Measurements from ENCODE around the gene SLC39A6. TPM values are rescaled to one million over a fixed set of nuclear protein-coding genes. Genes with fewer than 3 reads are reported as not detected.

SLC39A6 gene
- total and polyA plus RNA-seq, 2 of the 13 experiments (the other 11 are each of a cell fraction or from before 2014, with no cell fraction given): 41.7 to 59.2 TPM

DNA sequence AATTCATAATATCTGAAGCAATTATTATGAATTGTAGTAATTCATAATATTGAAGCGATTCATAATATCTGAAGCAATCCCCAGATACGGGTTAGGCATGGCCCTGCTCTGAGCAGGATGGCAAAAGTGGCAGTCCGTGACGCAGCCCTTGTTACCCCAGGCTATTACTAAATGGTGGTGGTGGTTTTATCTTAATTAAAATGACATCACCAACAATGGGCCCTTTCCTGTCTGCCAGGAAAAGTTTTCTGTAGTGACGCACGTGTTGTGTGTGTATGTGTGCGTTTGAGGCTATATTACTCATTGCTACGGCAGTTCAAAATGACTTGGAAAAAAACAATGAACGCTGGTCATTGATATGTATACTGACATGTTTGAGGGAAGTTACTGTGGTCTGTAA lies 47.6 kb upstream of the SLC39A6 start:
- peak overlapping the region; percentile 87 for H3K27ac ChIP-seq (ENCODE audit: extremely low read length, insufficient read depth, low read length)
- intact Hi-C loops (cut with micrococcal nuclease; ENCODE audit: unreplicated experiment) (no loop called here), in situ Hi-C loops (cut with HindIII; ENCODE audit: extremely low pct_ligation_motif_present, low pct_unique_long_range_greater_than_20kb) (no loop called here)
- H3K4me3 ChIP-seq (replicated peaks in 1 of 3; ENCODE audit: insufficient read depth in 1 of 3, low read depth in 2 of 3, low read length in 3 of 3): no peak overlapping the region
- WGBS (ENCODE audit: low lambda C conversion rate): 88% methylated on average over 9 of the region's 9 CpGs
- DNase-seq (ENCODE audit: low spot score): no peak
- no peak overlapping the region for H2AFZ ChIP-seq (ENCODE audit: low read length)
- no peaks in the 10 kb centered on the region; a peak in 1 of 5 replicates for H3K27me3 ChIP-seq (ENCODE audit: control insufficient read depth in 1 of 2, insufficient read depth in 2 of 2, low read length in 2 of 2)
- ChIA-PET CTCF (ENCODE audit: low intra/inter-chr PET ratio, low total read pairs) (no interaction called here), POLR2A (interaction anchor here (0.9 to 4.5 kb wide), 6 partner anchors 11 to 98 kb away, joined by 3 to 103 read pairs (median 10); partner anchors contain the start of genes ELP2, MOCOS and SLC39A6)
- no peaks in the 10 kb centered on the region for H3K9me3 ChIP-seq (ENCODE audit: low read length)
- peak overlapping the region; percentile 65 for H3K9ac ChIP-seq (ENCODE audit: insufficient read depth, low read depth, low read length)
- H3K36me3 ChIP-seq (replicated peaks in 1 of 2; ENCODE audit: control insufficient read depth in 1 of 2, insufficient read depth in 2 of 2, low read length in 2 of 2): peaks cover 9 to 21% of the 10 kb centered on the region in 2 experiments
- ATAC-seq: peak; percentile 13
- BruUV-seq (replicated peaks): no TSS peak
- no peak for FAIRE-seq
- no peaks in the 10 kb centered on the region for H3K79me2 ChIP-seq (ENCODE audit: insufficient read depth, low read length)
- H3K4me1 ChIP-seq (ENCODE audit: insufficient read depth, low read length): peaks cover 78% of the 10 kb centered on the region
- H4K20me1 ChIP-seq (ENCODE audit: insufficient read depth, low read length): no peaks in the 10 kb centered on the region
- peak overlapping the region; percentile 54 for H3K4me2 ChIP-seq (ENCODE audit: low read depth, low read length)
- TF ChIP-seq RXRA (CRISPR knock-in tag; IDR thresholded peaks at IDR 0.05) (no peak), KDM5A (IDR thresholded peaks at IDR 0.05; ENCODE audit: borderline replicate concordance, low read length) (no peak), RORA (CRISPR knock-in tag; IDR thresholded peaks at IDR 0.05) (no peak), ZNF570 (CRISPR knock-in tag; IDR thresholded peaks at IDR 0.05; ENCODE audit: borderline replicate concordance) (no peak), SP2 (CRISPR knock-in tag; IDR thresholded peaks at IDR 0.05) (no peak), SIX1 (CRISPR knock-in tag; IDR thresholded peaks at IDR 0.05; ENCODE audit: borderline replicate concordance) (no peak), HDAC2 (CRISPR knock-in tag; IDR thresholded peaks at IDR 0.05) (no peak), REXO4 (CRISPR knock-in tag; IDR thresholded peaks at IDR 0.05; ENCODE audit: borderline replicate concordance) (no peak), CREM (IDR thresholded peaks at IDR 0.05) (no peak), CREM (CRISPR knock-in tag; IDR thresholded peaks at IDR 0.05) (no peak), POLR2AphosphoS2 (IDR thresholded peaks at IDR 0.05; ENCODE audit: low read depth, low read length) (no peak), PRPF4 (IDR thresholded peaks at IDR 0.05; ENCODE audit: low read depth, low read length, poor library complexity, severe bottlenecking) (peak; percentile 58), SKI (IDR thresholded peaks at IDR 0.05; ENCODE audit: partially characterized antibody) (no peak), IKZF1 (IDR thresholded peaks at IDR 0.05) (no peak), ATF7 (IDR thresholded peaks at IDR 0.05) (peak; percentile 45), ATF7 (CRISPR knock-in tag; IDR thresholded peaks at IDR 0.05) (no peak), ZBTB42 (CRISPR knock-in tag; IDR thresholded peaks at IDR 0.05) (no peak), RBM39 (IDR thresholded peaks at IDR 0.05; ENCODE audit: low read depth, low read length, poor library complexity, severe bottlenecking) (no peak)
- TF ChIP-seq, protein P1, sequence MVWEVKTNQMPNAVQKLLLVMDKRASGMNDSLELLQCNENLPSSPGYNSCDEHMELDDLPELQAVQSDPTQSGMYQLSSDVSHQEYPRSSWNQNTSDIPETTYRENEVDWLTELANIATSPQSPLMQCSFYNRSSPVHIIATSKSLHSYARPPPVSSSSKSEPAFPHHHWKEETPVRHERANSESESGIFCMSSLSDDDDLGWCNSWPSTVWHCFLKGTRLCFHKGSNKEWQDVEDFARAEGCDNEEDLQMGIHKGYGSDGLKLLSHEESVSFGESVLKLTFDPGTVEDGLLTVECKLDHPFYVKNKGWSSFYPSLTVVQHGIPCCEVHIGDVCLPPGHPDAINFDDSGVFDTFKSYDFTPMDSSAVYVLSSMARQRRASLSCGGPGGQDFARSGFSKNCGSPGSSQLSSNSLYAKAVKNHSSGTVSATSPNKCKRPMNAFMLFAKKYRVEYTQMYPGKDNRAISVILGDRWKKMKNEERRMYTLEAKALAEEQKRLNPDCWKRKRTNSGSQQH (CRISPR knock-in tag; IDR thresholded peaks at IDR 0.05; ENCODE audit: low read depth): no peak
- TF ChIP-seq, protein P2, sequence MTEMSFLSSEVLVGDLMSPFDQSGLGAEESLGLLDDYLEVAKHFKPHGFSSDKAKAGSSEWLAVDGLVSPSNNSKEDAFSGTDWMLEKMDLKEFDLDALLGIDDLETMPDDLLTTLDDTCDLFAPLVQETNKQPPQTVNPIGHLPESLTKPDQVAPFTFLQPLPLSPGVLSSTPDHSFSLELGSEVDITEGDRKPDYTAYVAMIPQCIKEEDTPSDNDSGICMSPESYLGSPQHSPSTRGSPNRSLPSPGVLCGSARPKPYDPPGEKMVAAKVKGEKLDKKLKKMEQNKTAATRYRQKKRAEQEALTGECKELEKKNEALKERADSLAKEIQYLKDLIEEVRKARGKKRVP (CRISPR knock-in tag; IDR thresholded peaks at IDR 0.05): no peak
- TF ChIP-seq, protein P3, sequence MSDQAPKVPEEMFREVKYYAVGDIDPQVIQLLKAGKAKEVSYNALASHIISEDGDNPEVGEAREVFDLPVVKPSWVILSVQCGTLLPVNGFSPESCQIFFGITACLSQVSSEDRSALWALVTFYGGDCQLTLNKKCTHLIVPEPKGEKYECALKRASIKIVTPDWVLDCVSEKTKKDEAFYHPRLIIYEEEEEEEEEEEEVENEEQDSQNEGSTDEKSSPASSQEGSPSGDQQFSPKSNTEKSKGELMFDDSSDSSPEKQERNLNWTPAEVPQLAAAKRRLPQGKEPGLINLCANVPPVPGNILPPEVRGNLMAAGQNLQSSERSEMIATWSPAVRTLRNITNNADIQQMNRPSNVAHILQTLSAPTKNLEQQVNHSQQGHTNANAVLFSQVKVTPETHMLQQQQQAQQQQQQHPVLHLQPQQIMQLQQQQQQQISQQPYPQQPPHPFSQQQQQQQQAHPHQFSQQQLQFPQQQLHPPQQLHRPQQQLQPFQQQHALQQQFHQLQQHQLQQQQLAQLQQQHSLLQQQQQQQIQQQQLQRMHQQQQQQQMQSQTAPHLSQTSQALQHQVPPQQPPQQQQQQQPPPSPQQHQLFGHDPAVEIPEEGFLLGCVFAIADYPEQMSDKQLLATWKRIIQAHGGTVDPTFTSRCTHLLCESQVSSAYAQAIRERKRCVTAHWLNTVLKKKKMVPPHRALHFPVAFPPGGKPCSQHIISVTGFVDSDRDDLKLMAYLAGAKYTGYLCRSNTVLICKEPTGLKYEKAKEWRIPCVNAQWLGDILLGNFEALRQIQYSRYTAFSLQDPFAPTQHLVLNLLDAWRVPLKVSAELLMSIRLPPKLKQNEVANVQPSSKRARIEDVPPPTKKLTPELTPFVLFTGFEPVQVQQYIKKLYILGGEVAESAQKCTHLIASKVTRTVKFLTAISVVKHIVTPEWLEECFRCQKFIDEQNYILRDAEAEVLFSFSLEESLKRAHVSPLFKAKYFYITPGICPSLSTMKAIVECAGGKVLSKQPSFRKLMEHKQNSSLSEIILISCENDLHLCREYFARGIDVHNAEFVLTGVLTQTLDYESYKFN (CRISPR knock-in tag; conservative IDR thresholded peaks at IDR 0.05): no peak
